Measurements from ENCODE around the gene MPHOSPH6.

GRCh38 chr16:82157836-82158235, 12.2 kb downstream of the MPHOSPH6 start:
- TF ChIP-seq ZNF274 (IDR thresholded peaks at IDR 0.05; ENCODE audit: low read depth, low read length) (no peak), SUZ12 (IDR thresholded peaks at IDR 0.05; ENCODE audit: extremely low read depth, insufficient read depth, insufficient read length) (no peak), YY1 (IDR thresholded peaks at IDR 0.05; ENCODE audit: insufficient read depth, insufficient read length) (no peak)

Measured in NT2/D1 (cell line).